Mammary epithelial cell (primary cell): ENCODE data around the gene SEMA6A.

ENCODE experiments used
- CTCF ChIP-seq, 2 donors: IDR thresholded peaks in 1 of 2; conservative IDR thresholded peaks in 1 of 2; 2 replicates each; pipeline ENCODE4 v1.5.1; 2011 to 2012; ENCODE audit warnings: inconsistent platforms in 2 of 2, low read length in 2 of 2, mild to moderate bottlenecking in 2 of 2, control low read depth in 1 of 2, low read depth in 1 of 2; ENCODE audit not compliant: insufficient read depth in 1 of 2; ENCODE audit errors: extremely low read depth in 1 of 2
- EZH2 ChIP-seq: IDR thresholded peaks from 2 replicates; pipeline ENCODE4 v1.6.1; 2012; ENCODE audit warnings: low read length, inconsistent platforms, borderline replicate concordance

GRCh38 chr5:116423587-116424257 is 150.9 kb downstream of the SEMA6A start:
- TF ChIP-seq EZH2 (no peak), CTCF (conservative IDR thresholded peaks at IDR 0.05 in 1 of 2, IDR thresholded peaks at IDR 0.05 in 1 of 2; ENCODE audit: extremely low read depth in 1 of 2, insufficient read depth in 1 of 2, low read depth in 1 of 2, low read length in 2 of 2) (no peak)
